Measurements from ENCODE around the gene GRM7.

Gene GRM7

DNA sequence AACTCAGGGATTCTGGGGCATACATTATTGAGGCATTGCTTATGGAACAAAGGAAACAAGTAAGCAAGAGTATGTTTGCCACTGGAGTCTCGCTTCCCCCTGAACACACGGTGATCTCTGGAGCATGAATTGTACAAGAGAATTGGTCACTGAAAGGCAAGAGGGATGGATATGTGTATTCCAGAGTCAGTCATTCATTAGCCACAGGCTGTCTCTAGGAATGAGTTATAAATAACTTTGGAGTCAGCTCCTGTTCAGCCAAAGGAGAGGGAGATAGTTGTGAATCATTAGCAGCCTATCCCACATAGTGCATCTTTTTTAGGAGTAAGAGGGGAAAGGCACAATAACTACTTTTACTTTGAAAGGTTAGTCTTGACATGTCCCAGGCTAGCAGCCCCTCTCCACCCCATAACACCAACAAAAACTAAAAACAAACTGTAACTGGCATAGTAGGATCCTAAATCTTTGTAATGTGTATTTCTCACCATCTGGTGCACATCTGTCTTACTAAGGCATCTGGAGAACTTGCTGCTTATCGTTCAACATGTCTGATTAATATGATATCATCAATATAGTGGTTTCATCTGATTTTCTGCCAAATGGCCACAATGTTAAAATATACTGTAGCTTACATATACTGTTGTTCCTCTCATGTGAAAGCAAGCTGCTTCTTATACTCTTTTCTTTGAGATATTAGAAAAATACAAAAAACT, 462.2 kb downstream of the GRM7 start:
- no peak for DNase-seq

DNA sequence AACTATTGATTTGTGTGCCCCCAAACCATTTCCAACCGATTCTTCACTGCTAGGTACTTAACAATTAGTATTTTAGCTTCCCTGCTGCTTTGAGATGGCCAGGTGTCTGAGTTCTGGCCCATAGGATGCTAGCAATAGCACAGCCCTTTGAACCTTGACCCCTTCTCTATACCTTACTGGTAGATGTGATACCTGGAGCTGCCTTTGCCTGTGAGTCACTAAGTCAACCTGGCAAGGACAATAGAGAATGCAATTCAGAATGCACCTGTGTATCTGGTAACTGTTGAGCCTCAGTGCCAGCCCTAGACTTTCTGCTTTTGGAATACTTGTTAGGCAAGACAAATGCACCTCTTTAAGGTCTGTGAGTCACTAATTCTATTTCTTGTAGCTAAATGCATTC, 467.4 kb downstream of the GRM7 start:
- DNase-seq, result no peak

DNA sequence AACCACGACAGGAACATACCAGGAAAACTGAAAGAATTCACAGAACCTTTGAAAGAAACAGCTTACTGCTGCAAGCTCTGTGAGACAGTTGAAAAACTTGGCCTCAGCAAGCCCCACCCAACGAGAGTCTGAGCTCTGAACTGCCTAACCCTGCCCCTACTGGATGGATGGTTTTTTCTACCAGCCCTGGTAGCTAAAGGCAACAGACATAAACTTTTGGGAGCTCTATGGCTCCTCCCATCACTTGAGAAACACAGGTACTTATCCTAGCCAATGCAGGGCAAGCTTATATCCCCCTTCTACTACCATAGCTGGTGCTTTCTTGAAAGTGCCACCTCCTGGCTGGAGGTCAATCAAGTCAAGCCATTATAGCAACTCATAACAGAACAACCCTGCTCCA, 471.8 kb downstream of the GRM7 start:
- no peak for DNase-seq

DNA sequence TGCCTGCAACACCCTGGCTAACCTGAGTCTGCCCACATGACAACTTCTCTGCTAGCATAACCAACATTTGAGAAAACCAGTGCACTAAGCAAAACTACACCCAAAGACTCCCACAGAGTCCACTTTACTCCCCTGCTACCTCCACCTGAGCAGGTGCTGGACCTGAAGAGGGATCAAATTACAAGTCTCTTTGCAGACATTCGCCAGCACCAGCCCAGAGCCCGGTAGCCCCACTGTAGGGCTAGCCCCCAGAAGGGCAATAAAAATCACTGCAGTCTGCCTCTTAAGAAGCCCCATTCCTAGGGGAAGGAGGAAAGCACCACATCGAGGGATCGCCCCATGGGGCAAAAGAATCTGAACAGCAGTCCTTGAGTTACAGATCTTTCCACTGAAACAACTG, 472.2 kb downstream of the GRM7 start:
- no peak for DNase-seq

DNA sequence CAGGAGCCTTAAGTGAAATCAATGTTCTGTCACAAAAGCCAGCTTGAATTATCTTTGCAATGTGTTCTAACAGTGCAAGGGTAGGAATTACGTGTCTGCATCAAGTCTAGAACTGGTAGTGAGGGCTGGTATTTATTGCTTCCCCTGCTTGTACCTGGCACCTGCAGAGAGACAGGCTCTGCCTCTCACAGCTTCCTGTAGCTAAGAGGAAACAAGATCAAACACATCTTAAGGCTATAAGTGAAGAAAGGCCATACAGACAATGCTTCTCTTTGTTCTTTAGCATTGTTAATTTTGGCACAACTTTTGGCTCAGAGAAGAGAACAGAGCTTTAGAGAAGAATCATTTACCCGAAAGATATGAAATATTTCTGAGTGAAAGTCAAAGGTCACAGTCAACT, 479.9 kb downstream of the GRM7 start:
- no peak for DNase-seq

DNA sequence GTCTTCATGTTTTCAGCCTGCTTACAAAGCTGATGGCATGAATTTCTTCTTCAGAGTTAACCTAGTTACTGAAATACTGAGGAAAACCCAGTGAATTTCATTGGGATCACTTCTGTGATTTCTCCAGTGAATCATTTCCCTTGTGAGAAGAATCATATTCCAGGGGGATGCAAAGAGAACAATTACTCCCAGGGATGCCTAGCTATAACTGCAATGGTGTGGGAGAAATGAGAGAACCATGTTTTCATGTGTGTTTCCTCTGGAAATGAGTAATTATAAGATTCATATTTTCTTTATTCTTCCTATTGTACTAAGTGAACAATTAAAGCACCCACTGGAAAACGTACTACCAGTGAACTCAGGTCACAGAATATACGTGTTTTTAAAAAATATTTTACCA, 485.4 kb downstream of the GRM7 start:
- DNase-seq, result no peak

DNA sequence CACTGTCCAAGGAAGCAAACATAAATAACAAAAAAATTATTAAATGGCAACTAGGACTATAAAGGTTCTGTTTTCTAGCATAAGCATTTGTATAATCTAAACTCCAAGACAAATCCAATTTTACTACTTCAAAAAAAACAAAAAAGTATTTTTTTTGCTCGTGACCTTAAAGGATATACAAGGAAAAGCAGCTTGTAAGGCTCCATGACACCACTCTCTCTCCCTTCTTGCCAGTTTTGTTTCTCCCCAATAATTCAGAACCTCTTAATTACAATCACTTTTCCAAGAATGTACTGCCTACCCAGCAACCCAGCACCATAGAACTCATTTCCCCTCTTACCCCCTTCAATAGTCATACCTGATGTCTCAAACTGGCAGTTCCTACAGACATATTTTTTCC, 496.2 kb downstream of the GRM7 start:
- DNase-seq, result no peak

DNA sequence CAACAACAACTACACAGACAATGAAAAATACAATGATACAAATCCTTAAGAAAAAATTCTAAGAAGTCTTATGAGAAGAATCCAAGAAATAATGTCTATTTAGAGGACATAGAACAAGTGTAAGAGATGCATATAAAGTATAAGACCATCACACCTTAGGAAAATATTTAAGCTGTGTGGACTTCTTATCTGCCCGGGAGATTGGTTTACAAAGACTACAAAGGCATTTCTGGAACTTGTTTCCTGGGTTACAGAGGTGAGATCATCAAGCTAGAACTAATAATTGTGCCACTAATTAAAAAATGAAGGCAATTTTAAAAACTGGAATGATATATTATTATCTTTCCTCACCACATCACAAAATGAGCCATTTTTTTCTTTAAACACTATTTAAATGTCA, 507.1 kb downstream of the GRM7 start:
- DNase-seq, result no peak

DNA sequence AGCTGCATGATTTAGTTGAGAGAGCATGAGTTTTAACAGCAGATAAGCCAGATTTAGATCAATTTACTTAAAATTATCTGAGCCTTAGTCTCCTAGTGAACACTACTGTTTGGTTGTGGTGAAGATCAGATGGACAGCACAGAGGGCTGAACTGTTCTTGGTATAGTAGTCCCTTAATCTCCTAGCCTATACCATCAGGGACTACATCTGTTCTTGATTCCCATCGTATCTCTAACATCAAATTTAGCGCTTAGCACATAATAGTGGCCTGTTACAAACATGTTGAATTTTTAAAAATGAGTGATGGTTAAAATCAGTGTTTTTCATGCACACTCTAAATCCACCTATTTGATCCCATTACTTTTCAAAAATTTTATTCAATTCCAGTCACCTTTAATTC, 507.7 kb downstream of the GRM7 start:
- DNase-seq, result no peak

DNA sequence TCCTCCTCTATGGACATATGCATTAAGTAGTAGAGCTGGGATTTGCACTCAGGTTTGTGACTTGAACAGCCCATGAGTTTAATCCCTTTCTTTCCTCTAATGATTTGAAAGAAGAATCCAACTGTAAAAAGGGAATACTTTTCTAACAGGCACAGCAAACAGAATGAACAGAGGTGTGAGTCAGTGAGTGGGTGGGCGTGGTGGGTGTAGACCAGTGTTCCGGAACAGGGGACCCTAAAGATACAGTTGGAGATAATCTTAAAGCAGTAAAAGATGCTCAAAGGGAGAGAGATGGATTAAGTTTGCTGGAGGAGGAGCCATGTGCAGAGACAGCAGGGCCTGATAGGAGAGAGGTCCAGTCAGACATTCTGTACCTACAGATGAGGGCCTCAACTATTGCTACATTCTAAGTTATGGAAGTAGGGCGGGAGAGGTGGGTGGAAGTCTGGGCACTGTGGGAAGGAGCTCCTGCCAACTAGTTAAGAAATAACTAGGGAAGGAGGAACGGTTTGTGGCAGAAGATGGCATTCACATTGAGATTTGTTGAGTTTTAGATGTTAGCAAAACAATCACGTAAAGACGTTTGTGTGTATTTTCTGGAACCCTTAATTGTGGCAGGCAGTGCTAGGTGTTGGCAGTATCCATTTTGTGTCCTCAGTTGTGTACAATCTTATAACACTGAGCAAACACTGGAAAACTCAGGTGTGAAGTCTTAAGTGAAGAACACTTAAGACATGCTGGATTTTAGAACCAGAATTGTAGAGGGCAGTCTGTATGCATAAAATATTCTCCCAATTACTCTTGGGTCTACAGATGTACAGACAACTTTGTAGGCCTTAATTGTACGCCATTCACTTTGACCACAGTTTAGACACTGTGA, 511.0 kb downstream of the GRM7 start:
- DNase-seq, result no peak

DNA sequence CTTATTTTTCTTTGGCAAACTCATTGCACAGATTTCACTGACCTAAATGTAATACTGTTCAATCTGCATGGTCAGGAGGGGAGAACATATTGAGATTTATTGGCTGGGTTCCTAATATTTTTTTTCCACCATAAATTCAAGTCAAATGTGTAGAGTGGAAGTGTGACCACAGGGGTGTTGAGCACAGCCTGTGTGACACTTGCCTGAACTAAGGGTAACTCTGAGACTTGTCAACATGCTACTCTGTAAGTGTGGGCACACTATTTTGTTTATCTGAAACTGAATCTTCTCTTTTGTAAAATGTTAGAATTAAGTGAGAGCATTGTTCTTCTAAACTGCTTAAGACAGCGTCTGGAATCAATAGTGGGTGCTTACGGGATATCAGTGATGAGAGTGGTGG, 516.2 kb downstream of the GRM7 start:
- DNase-seq, result no peak

DNA sequence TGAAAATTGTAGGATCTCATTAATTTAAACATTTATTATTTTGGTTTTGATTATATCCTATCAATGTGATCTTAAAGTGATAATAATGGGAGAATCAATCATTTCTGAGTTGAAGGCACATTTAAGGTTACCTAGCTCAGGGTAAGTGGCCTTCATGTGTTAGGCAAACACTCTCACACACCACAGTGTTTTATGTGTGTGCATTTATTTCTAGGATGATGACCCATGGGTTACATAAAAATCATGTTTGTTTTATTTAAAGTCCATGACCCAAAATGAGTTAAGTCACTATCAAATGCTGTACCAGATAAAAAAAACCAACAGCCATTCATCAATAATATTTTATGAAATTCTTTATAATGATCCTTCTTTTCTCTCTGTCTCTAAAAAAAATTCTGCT, 520.8 kb downstream of the GRM7 start:
- DNase-seq, result no peak

DNA sequence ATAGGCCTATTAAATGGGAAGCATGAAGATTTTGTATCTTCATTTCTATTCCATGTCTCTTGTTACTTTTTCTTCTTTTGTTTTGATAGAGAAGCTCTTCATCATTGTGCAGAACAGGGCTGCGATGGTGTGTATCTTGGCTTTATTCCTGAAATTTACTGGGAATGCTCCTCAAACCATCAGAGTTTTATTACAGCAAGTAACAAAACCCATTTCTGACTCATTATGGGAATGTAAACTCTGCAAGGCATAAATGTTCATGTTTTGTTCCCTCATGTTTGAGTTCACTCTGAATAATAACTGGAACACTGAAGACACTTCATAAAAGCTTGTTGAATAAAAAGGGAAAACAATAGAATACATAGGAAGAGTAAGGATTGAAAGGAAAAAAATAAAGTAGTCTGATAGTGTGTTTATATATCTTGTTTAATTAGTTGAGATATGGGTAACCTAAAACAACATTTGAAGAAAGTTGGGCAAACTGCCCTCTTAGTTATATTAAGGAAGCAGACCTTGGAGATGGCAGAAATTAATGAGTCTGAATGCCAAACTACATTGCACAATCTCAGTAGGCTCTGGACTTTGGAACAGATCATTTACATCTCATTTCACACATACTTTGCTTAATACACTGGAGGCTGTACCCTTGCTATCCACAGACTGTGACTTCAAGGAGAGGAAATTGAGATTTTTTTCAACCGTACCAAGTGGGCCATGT, 521.5 kb downstream of the GRM7 start:
- no peak for DNase-seq

DNA sequence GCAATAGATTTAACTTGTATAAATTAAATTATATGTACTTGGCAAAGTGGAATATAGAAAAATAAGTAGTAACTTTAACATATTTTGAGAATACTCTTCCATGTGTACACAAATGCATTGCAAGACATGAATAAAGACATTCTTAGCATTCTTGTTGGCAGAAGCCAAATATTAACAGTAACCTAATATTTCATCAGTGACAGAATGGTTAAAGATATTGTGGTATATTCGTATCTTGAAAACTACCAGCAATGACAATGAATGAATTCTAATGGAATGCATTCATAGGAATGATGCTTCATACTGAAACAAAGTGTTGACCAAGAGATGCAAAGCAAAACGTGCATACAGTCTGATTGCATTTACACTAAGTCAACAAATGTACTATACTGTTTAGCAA, 524.7 kb downstream of the GRM7 start:
- no peak for DNase-seq

DNA sequence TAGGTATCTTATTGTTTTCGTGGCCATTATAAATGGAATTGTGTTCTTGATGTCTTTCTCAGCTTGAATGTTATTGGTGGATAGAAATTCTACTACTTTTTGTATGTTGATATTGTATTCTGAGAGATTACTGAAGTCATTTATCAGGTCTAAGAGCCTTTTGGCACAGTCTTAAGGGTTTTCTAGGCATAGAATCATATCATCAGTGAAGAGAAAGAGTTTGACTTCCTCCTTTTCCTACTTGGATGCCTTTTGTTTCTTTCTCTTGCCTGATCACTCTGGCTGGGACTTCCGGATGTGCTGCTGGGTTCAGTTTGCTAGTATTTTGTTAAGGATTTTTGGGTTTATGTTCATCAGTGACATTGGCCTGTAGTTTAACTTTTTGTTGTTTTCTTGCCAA, 527.1 kb downstream of the GRM7 start:
- no peak for DNase-seq

DNA sequence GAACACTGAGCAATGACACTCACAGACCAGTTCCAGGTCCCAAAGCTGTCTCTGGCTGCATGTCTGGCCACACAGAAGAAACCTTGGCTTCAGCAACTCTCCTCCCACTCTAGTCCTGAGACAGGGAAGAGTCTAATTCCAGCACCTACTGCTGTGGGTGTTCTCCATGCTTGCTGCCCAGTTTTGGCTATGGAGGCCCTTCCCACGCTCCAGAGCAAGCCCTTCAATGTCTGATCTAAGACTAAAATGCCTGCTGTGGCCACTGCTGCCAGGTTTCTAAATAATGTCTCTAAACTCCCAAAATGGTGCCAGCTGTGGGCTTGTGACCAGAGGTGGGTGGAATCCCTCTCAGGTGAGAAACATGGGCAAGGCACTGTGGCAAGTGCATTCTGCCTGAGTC, 531.3 kb downstream of the GRM7 start:
- no peak for DNase-seq

DNA sequence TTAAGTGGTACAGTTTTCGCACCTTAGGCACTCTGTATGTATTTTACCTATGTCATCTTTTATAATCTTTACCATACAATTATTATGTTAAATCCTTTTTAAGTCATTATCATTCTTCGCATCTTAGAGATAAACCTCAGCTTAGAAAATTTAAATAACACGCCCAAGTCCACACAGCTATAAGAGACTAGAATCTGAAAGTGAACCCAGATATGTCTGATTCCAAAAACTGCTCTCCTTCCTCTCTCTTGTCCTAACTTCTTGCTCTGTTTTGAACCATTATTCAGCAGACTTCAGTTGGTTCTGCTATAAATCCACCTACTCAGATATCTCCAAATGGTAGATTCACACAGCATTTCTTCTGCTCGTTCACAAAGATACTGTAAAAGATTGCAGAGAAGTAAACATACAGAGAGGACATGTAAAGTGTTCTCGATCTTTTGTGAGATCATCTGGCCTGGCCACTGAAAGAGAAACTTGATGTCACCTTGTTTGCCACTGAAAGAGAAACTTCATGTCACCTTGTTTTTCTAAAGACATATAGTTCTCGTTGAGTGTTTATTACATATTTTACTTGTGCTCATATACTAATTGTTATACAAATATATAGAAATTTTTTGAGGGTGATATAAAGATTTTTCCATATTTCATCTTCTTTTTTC, 533.2 kb downstream of the GRM7 start:
- DNase-seq, result no peak

DNA sequence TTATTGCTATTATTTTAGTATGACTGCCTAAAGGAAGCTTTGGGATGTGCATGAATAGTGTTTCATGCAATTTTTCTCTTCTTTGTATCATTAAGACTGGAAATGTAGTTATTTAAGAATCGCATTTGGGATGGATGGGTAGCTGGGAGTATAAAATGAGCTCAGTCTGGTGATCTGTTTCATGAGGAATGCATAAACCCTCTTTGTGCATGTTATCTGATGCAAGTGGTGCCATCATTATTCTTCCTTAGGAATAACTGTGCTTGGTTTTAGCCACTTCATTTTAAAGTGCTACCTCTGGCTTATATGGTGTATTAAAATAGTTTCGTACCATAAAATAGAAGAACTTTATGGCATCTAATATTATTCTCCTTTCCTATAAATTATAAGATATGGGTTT, 535.6 kb downstream of the GRM7 start:
- no peak for DNase-seq

DNA sequence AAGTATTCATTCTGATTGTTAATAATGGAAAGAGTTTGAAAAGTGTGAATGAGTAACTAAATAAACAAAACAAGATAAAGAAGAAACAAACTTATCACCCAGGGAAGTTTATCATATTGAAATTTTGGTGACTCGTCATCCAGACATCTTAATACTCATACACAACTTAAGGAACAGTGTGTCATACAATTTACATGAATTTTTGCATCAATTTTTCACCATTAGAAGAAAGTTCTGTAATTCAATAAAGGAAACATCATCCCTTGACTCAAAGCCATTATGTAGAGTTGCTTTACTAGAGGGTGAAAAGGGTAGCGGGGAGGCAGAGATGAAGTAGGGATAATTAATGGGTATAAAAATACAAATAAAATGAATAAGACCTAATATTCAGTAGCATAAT, 536.2 kb downstream of the GRM7 start:
- no peak for DNase-seq

DNA sequence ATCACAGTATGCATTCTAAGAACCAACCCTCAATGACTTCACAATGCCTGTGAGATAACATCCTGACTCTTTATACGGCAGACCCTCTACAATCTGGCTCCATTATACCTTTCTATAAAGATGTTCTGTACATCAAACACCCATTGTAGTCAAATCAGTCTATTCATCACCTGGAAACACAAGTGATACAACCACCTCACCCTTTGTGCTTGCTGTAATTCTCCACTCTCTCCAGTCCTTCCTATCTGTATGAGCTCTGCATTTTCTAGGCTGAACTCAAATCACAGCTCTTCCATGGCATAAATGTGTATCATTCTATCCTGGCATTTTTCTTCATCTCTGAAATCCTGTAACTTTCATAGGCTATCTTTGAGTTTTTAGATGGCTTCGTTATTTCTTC, 539.4 kb downstream of the GRM7 start:
- no peak for DNase-seq

DNA sequence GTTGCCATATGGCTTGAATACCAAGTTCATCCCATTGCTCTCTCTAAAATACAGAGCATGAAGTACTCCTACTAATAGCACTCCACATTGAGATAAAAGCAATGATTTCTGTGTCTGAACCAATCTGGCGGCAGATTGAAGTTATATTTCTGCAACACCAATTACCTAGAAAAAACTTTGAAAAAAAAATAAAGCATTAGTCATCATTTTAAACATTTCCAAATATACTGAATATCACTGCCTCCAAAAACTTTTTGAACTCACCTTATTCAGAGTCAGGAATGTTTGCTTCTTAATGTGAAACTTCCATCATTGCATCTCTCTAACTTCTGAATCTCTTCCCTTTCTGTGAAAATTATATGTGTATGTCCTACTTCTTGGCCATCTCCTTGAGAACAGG, 540.5 kb downstream of the GRM7 start:
- no peak for DNase-seq

DNA sequence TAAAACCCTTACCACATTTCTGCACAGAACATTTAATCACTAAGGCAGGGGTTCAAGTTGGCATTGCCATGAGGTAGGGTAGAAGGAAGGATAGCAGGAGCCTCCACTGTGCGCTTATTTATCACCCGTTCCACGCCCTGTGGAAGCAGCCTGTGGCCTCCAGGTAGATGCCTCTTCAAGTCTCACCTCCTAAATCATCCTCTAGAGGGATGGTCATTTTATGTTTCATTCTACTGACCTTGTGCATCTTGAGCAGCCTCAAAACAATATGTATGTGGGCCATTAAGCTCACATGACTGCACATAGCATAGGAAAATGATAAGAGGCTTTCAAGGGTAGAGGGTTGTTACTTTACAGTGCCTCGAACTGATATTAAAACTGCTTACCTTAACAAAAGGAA, 546.2 kb downstream of the GRM7 start:
- DNase-seq, result no peak

DNA sequence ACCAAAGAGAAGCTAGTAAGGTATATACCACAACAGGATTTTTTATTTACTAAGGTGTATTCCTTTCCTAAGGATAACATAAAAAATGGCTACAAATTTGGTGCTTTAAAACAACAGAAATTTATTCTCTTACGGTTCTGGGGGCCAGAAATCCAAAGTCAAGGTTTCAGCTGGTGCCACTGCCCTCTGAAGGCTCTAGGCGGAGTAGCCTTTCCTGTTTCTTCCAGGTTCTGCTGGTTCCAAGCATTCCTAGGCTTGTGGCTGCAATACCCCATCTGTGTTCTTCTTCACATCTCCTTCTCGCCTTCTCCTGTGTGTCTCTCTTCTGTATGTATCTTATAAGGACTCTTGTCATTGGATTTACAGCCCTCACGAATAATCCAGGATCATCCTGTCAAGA, 549.9 kb downstream of the GRM7 start:
- DNase-seq, result no peak
